HUES64 (cell line): ENCODE data around the gene USHBP1.

Experiments used
- H3K27ac ChIP-seq: 2 replicates; pipeline ENCODE4 v1.7.0; 2013; ENCODE audit warnings: low read depth, low read length, inconsistent platforms
- H3K27me3 ChIP-seq: 2 replicates; pipeline ENCODE4 v1.6.1; 2013; ENCODE audit warnings: mild to moderate bottlenecking, low read length; ENCODE audit not compliant: insufficient read depth
- H3K36me3 ChIP-seq: 2 replicates; pipeline ENCODE4 v1.6.1; 2013; ENCODE audit warnings: mild to moderate bottlenecking, low read length; ENCODE audit not compliant: insufficient read depth
- H3K4me1 ChIP-seq: 2 replicates; pipeline ENCODE4 v1.6.1; 2013; ENCODE audit warnings: mild to moderate bottlenecking, low read length, moderate library complexity; ENCODE audit not compliant: insufficient read depth
- H3K4me3 ChIP-seq: 2 replicates; pipeline ENCODE4 v1.5.1; 2013; ENCODE audit warnings: mild to moderate bottlenecking, low read length, moderate library complexity
- H3K9ac ChIP-seq: 2 replicates; pipeline ENCODE4 v1.6.1; 2013; ENCODE audit warnings: mild to moderate bottlenecking, low read depth, low read length
- H3K9me3 ChIP-seq: 2 replicates; pipeline ENCODE4 v1.6.1; 2013; ENCODE audit warnings: low read depth, low read length; ENCODE audit not compliant: insufficient read depth
- WGBS: fragments of 150-250, 120-280 bp; methylation state at CpG from one replicate; pipeline ENCODE4 v1.1.7; 2013; ENCODE audit warnings: missing lambda C conversion rate; 5-methylcytosine and 5-hydroxymethylcytosine counted together

USHBP1 gene

DNA sequence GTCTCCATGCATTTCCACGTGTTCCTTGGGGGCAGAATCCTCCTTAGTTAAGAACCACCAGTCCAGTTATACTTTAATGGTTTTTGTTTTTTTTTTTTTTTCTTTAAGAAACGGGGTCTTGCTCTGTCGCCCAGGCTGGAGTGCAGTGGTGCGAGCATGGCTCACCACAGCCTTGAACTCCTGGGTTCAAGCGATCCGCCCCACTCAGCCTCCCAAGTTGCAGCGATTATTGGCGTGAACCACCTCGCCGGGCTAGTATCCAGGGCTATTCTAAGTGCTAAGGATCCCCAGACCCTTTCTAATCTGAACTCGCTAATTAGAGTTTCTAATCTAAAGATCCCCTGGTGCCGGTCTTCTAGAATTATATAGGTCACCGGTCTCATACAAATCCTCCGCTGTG lies 29.1 kb upstream of the USHBP1 start:
- Histone ChIP-seq H3K9ac (no peak overlapping the region), H3K4me3 (peak overlapping the region; percentile 73), H3K27ac (no peak overlapping the region), H3K4me1 (peaks cover 5% of the 10 kb centered on the region; the same call in 1 of the 2 replicates), H3K9me3 (no peaks in the 10 kb centered on the region), H3K27me3 (no peaks in the 10 kb centered on the region), H3K36me3 (peaks cover 21% of the 10 kb centered on the region)
- WGBS, result 93% methylated on average over 14 of the region's 14 CpGs

DNA sequence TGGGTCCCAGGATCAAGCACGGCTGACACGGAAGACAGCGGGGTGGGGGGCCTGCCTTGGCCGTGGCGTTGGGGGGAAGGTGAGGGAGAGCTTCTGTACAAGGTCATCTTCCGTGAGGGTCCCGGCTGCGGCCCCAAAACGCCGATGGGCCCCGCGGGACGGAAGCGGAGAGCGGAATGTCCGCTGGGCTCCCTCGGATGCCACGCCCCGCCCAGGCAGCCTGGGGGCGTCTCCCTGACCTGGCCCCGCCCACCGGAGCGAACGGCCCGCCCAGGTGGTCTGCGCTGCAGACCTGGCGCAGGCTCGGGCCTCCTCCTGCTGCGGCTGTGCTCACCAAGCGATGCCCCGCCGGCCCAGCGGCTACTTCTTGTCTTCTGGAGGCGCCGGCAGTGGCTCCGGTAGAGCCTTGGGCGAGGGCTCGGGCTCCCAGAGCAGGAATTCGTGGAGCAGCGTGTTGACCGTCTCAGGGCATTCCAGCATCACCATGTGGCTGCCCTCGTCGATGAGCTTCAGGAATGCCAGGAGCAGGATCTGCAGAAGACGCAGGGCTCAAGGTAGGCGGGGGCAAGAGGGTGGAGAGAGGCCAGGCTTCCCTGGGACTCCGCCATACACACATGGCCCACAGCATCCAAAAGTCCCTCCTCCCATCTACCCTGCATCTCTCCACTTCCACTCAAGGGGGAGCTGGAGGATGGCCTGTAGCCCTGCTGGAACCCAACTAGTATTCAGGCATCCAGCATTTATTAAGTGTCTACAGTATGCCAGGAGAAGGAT lies 27.9 kb upstream of the USHBP1 start:
- H3K9ac ChIP-seq, result peak overlapping the region; percentile 86
- H3K9me3 ChIP-seq, result no peaks in the 10 kb centered on the region
- WGBS, result 2% methylated on average over 46 of the region's 46 CpGs
- peak overlapping the region; percentile 85 for H3K27ac ChIP-seq
- H3K4me3 ChIP-seq, result peak overlapping the region; percentile 73
- H3K36me3 ChIP-seq, result peaks cover 13% of the 10 kb centered on the region
- H3K4me1 ChIP-seq, result peaks cover 5% of the 10 kb centered on the region; the same call in 1 of the 2 replicates
- no peaks in the 10 kb centered on the region for H3K27me3 ChIP-seq

DNA sequence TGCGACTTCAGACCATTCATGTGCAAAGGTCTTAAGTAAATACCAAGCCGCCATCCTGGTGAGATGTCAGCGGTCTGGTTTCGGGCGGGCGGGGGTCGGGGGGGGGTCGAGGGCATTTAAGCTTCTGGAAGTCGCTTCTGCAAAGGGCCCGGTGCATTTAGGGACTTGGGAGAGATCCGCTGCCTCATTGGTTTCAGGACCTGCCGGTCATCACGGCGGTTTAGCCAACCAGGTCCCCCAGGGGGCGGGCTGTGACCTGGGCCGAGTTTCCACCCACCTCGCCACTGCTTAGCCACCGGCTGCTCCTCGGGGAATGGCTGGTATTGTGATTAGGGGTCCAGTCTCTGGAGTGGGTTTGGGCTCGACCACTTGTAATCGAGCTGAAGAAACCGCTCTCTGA lies 24.9 kb upstream of the USHBP1 start:
- Histone ChIP-seq H3K9ac (no peak overlapping the region), H3K27me3 (no peaks in the 10 kb centered on the region), H3K4me1 (peaks cover 5% of the 10 kb centered on the region; the same call in 1 of the 2 replicates), H3K27ac (no peak overlapping the region), H3K36me3 (0 out of 2 replicates have a peak, but pooled peaks cover 6% of the 10 kb centered on the region), H3K4me3 (no peak overlapping the region), H3K9me3 (no peaks in the 10 kb centered on the region)
- WGBS, result 13% methylated on average over 22 of the region's 22 CpGs

DNA sequence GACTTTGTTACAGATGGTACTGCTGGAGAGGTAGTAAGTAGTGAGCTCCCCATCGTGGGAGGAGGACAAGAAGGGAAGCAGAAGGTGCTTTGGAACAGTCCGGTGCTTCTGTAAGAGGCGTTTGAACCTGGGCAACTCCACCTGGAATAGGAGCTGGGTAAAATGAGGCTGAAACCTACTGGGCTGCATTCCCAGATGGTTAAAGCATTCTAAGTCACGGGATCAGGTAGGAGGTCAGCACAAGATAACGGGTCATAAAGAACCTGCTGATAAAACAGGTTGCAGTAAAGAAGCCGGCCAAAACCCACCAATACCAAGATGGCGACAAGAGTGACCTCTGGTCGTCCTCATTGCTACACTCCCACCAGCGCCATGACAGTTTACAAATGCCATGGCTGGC lies 22.2 kb upstream of the USHBP1 start:
- H3K9me3 ChIP-seq, result no peaks in the 10 kb centered on the region
- no peak overlapping the region for H3K4me3 ChIP-seq
- H3K27ac ChIP-seq, result no peak overlapping the region
- peaks cover 8% of the 10 kb centered on the region for H3K27me3 ChIP-seq
- no peak overlapping the region for H3K9ac ChIP-seq
- 93% methylated on average over 9 of the region's 9 CpGs for WGBS
- peaks cover 8% of the 10 kb centered on the region; the same call in 1 of the 2 replicates for H3K36me3 ChIP-seq
- no peaks in the 10 kb centered on the region for H3K4me1 ChIP-seq

DNA sequence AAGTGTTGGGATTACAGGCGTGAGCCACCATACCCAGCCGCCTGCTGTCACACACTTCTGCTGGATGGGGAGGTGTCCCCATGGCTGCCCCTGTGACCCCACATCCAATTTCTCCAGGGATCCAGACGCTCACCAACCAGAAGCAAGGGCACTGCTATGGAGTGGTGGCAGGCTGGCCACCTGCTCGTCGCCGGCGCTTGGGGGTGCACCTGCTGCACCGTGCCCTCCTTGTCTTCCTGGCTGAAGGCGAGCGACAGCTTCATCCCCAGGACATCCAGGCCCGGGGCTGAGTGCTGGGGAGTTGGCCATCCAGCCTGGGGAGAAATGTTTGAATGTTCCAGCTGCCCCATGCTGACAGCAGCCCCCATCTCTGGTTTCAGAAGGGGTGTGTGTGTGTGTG lies 21.7 kb upstream of the USHBP1 start:
- H3K9ac ChIP-seq, result no peak overlapping the region
- H3K27me3 ChIP-seq, result peaks cover 13% of the 10 kb centered on the region
- H3K36me3 ChIP-seq, result peaks cover 8% of the 10 kb centered on the region; the same call in 1 of the 2 replicates
- WGBS, result 94% methylated on average over 11 of the region's 11 CpGs
- no peak overlapping the region for H3K27ac ChIP-seq
- no peak overlapping the region for H3K4me3 ChIP-seq
- H3K9me3 ChIP-seq, result no peaks in the 10 kb centered on the region
- H3K4me1 ChIP-seq, result no peaks in the 10 kb centered on the region

DNA sequence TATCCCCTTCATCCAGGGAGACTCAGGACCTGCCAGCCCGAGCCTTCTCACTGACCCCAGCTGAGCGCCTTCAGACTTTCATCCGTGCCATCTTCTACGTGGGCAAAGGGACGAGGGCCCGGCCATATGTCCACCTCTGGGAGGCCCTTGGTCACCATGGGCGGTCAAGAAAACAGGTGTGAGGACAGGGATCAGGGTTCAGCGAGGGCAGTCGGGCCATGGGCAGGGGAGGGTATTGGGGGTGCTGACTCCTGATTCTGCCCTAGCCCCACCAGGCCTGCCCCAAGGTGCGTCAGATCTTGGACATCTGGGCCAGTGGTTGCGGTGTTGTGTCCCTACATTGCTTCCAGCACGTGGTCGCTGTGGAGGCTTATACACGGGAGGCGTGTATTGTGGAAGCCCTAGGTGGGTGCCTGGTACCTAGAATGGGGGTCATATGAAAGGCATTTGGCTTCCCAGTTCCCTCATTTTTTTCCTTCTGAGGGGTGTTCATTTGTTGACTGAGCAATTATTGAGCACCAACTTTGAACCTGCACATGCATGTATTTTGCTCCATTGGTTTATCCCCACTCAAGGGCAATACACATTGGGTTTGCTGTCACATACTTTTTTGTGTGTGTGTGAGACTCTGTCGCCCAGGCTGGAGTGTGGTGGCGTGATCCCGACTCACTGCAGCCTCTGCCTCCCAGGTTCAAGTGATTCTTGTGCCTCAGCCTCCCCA lies 21.0 kb upstream of the USHBP1 start:
- Histone ChIP-seq H3K9ac (no peak overlapping the region), H3K4me3 (no peak overlapping the region), H3K4me1 (no peaks in the 10 kb centered on the region), H3K9me3 (no peaks in the 10 kb centered on the region), H3K27me3 (peaks cover 18% of the 10 kb centered on the region), H3K27ac (no peak overlapping the region), H3K36me3 (peaks cover 8% of the 10 kb centered on the region; the same call in 1 of the 2 replicates)
- 92% methylated on average over 18 of the region's 18 CpGs for WGBS

DNA sequence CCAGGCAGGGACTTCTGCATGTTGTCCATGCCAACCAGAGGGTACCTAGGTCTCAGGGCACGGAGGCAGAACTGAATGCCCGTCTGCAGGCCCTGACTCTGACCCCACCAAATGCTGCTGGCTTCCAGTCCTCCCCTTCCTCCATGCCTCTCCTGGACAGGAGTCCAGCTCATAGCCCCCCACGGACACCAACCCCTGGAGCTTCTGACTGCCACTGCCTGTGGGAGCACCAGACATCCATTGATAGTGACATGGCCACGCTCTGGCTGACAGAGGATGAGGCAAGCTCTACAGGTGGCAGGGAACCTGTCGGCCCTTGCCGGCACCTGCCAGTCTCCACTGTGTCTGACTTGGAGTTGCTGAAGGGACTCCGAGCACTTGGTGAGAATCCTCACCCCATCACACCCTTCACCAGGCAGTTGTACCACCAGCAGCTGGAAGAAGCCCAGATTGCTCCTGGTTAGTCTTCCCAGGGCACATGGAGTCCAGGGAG lies 19.0 kb upstream of the USHBP1 start:
- no peak overlapping the region for H3K27ac ChIP-seq
- H3K4me3 ChIP-seq, result no peak overlapping the region
- 91% methylated on average over 7 of the region's 7 CpGs for WGBS
- no peak overlapping the region for H3K9ac ChIP-seq
- no peaks in the 10 kb centered on the region for H3K4me1 ChIP-seq
- peaks cover 18% of the 10 kb centered on the region for H3K27me3 ChIP-seq
- no peaks in the 10 kb centered on the region for H3K9me3 ChIP-seq
- H3K36me3 ChIP-seq, result peaks cover 18% of the 10 kb centered on the region

DNA sequence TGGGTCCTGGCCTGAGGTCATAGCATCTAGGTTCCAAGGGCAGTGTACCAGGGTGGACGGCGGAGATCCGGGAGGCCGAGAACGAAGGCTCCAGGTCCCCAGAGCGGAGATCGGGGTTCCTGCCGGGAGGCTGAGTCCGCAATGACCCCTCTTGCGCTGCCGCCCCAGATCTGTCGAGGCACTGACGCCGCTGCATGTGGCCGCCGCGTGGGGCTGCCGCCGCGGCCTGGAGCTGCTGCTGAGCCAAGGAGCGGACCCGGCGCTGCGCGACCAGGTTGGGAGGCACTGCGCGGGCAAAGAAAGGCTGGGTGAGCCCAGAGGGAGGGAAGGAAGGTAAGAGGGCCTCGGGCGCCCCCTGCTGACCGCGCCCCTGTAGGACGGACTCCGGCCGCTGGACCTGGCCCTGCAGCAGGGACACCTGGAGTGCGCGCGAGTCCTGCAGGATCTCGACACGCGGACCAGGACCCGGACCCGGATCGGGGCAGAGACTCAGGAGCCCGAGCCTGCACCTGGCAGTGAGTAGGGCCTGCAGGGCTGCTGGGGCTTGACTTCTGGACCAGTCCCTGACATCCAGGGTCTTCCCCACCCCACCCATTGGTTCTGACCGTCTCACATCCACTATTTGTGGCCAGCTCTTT lies 18.1 kb upstream of the USHBP1 start:
- no peaks in the 10 kb centered on the region for H3K4me1 ChIP-seq
- H3K4me3 ChIP-seq, result peak overlapping the region; percentile 48
- WGBS, result 14% methylated on average over 45 of the region's 45 CpGs
- H3K9ac ChIP-seq, result 0 out of 2 replicates have a peak overlapping the region, but pooled peaks have one; percentile 35
- H3K36me3 ChIP-seq, result peaks cover 23% of the 10 kb centered on the region
- H3K27me3 ChIP-seq, result peaks cover 18% of the 10 kb centered on the region
- H3K27ac ChIP-seq, result no peak overlapping the region
- H3K9me3 ChIP-seq, result no peaks in the 10 kb centered on the region

DNA sequence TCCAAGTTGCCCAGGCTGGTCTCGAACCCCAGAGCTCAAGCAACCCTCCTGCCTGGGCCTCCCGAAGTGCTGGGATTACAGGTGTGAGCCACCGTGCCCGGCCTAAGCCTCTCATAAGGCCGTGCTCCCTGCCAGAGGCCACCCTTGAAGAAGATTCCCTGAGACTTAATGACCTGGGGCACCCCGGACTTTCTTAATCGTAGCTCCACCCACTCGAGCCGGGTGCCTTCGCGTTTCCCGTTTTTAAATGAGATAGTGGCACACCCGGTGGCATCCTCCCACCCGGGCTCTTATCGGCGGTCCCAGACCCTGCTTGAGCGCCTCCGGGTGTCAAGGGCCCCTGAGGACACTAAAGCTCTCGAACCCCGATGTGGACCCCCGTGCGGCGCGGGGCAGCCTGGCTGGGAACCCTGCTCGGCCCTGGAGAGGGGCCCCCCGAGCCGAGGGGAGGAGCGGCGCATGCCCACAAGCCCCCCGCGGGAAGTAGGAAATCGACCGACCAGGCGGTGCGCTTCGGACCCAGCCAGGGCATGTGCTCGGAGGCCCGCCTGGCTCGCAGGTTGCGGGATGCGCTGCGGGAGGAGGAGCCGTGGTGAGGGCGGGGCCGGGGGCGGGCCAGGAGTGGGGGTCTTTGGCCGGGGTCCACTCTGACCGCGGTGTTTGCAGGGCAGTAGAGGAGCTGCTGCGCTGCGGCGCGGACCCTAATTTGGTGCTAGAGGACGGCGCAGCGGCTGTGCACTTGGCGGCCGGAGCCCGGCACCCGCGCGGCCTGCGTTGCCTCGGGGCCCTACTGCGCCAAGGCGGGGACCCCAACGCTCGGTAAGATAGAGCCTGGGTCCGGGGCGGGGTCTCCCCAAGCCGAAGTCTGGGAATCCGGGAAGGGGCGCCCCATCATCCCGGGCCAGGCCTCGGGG lies 17.1 kb upstream of the USHBP1 start, which contains the start of gene ANKLE1:
ANKLE1 (plus strand) TSS at position 511 of the 914 bp plus-strand sequence; CDS start at position 531, 20 bp downstream.
- H3K4me1 ChIP-seq, result no peaks in the 10 kb centered on the region
- H3K27ac ChIP-seq, result no peak within 1 kb of the TSS
- H3K9ac ChIP-seq, result 0 out of 2 replicates have a peak within 1 kb of the TSS, but pooled peaks have one; percentile 35
- 48% methylated on average over 75 of the region's 75 CpGs for WGBS
- no peaks in the 10 kb centered on the region for H3K9me3 ChIP-seq
- peaks cover 32% of the 10 kb centered on the region for H3K36me3 ChIP-seq
- peaks cover 18% of the 10 kb centered on the region for H3K27me3 ChIP-seq
- H3K4me3 ChIP-seq, result peak within 1 kb of the TSS; percentile 48

DNA sequence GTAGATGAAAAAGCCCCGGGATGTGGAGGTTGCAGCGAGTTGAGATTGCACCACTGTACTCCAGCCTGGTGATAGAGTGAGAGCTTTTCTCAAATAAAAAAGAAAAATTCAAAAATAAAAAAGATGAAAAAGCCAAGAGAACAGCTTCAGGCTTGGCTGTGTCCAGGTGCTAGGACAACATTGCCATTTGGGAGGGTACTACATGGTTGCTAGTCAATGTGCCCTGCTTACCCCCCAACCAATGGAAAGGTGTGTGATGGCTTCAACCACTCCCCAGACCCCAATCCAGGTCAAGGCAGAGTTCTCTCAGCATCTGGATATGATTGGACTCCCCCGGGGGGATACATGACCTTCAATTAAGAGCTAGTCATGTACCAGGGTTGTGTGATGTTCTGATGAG lies 14.9 kb upstream of the USHBP1 start:
- H3K27me3 ChIP-seq, result peaks cover 18% of the 10 kb centered on the region
- no peak overlapping the region for H3K9ac ChIP-seq
- 87% methylated on average over 3 of the region's 3 CpGs for whole genome bisulfite sequencing
- no peaks in the 10 kb centered on the region for H3K9me3 ChIP-seq
- no peak overlapping the region for H3K4me3 ChIP-seq
- peaks cover 49% of the 10 kb centered on the region for H3K36me3 ChIP-seq
- no peaks in the 10 kb centered on the region for H3K4me1 ChIP-seq
- H3K27ac ChIP-seq, result no peak overlapping the region
